ENCODE measurements around the gene MARVELD3. TPM values are rescaled to one million over a fixed set of nuclear protein-coding genes. Genes with fewer than 3 reads are reported as not detected.
"Not testable (repeated sequence)": the region's sequence is repeated elsewhere in the genome, so short reads cannot be mapped to it uniquely, and the experiment has no call there.

MARVELD3 gene
- total RNA-seq, 3 donors from 2014 or later = 46.9 to 108 (median 85.8) TPM

- intact Hi-C loops (cut with DNase I, micrococcal nuclease) = no loop called here
- Histone ChIP-seq H3K9me3 (no peaks in the 10 kb centered on the region), H3K4me1 (ENCODE audit: low read depth) (no peaks in the 10 kb centered on the region), H3K4me3 (no peak overlapping the region), H3K36me3 (ENCODE audit: low read depth) (no peaks in the 10 kb centered on the region)
- TF ChIP-seq, protein P1, sequence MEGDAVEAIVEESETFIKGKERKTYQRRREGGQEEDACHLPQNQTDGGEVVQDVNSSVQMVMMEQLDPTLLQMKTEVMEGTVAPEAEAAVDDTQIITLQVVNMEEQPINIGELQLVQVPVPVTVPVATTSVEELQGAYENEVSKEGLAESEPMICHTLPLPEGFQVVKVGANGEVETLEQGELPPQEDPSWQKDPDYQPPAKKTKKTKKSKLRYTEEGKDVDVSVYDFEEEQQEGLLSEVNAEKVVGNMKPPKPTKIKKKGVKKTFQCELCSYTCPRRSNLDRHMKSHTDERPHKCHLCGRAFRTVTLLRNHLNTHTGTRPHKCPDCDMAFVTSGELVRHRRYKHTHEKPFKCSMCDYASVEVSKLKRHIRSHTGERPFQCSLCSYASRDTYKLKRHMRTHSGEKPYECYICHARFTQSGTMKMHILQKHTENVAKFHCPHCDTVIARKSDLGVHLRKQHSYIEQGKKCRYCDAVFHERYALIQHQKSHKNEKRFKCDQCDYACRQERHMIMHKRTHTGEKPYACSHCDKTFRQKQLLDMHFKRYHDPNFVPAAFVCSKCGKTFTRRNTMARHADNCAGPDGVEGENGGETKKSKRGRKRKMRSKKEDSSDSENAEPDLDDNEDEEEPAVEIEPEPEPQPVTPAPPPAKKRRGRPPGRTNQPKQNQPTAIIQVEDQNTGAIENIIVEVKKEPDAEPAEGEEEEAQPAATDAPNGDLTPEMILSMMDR (IDR thresholded peaks at IDR 0.05) = no peak
- ATAC-seq (no peak), DNase-seq (no peak)
Measured at GRCh38 chr16:71600822-71601221, 25.2 kb upstream of the MARVELD3 start.

DNA sequence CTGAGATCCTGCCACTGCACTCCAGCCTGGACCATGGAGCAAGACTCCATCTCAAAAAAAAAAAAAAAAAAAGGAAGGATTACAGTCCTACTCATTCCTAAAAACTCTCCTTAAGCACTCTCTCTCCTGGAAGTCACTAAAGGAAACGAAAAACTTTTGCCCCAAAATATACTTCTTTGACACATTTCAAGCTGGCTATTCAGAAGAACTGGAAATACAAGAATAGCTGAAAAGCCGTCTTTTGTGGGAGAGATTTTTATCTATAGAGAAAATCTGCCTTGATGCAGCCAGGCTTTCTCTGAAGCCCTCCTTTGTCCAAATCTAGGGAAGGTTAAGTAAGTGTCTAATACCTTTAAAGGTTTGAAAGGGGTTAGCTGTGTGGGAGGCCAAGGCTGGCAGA is 16.9 kb upstream of the MARVELD3 start:
- Histone ChIP-seq H3K9me3 (no peaks in the 10 kb centered on the region), H3K36me3 (ENCODE audit: low read depth) (no peaks in the 10 kb centered on the region), H3K4me1 (ENCODE audit: low read depth) (no peaks in the 10 kb centered on the region), H3K4me3 (no peak overlapping the region)
- DNase-seq (no peak), ATAC-seq (no peak)
- TF ChIP-seq, protein P1 (IDR thresholded peaks at IDR 0.05) = no peak
- intact Hi-C loops (cut with DNase I, micrococcal nuclease) = no loop called here

GRCh38 chr16:71610447-71610846 is 15.5 kb upstream of the MARVELD3 start:
- no peak for ATAC-seq
- H3K4me1 ChIP-seq (ENCODE audit: low read depth) = no peaks in the 10 kb centered on the region
- TF ChIP-seq, protein P1 (IDR thresholded peaks at IDR 0.05) = no peak
- no peaks in the 10 kb centered on the region for H3K9me3 ChIP-seq
- intact Hi-C loops (cut with DNase I, micrococcal nuclease) = loop anchor here in 1 of 2 donors (5.0 kb wide), 1 partner anchor 198 kb away; no protein-coding TSS in a partner anchor
- no peak overlapping the region for H3K4me3 ChIP-seq
- no peak for DNase-seq
- H3K36me3 ChIP-seq (ENCODE audit: low read depth) = no peaks in the 10 kb centered on the region

DNA sequence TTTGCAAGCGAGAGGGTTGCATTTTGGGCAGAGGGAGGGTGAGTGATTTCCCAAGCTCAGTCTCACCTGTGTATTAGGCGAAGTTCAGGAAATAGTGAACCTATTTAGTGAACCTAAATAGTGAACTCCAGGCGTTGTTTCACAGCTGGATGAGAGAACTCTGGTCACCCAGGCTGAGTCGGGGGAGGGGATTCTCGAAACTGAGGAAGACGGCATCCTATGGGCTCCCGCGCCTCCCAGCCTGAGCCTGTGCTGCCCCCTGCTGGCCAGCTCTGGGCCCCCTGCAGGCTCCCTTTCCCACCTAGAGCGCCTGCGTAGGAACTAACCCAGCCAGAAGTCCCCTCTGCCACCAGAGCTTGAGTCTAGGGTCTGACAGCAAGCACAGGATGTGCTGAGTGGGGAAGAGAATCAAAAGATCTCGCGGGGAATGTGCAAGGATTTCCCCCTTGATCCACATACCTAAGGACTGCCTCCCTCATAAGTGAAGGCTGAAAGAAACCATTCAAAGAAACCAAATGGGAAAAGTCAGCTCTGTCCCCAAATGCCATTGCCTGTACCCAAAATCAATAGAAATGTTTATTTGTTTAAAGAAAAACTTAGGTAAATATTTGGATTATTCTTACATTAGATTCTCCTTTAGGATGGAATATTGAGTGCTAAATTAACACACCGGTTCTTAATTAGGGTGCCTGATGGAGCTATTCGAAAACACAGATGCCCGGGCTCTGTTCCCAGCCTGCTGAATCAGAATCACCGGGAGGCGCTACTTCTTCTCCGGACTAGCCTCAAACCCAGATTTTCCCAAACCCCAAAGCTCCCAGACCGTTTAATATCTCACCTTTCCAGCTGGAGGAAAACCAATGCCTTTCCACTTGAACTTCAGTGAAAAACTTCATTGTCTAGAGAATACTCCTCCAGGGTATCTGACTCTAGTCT is 14.8 kb upstream of the MARVELD3 start:
- Histone ChIP-seq H3K36me3 (ENCODE audit: low read depth) (no peaks in the 10 kb centered on the region), H3K4me1 (ENCODE audit: low read depth) (no peaks in the 10 kb centered on the region), H3K4me3 (no peak overlapping the region), H3K9me3 (no peaks in the 10 kb centered on the region)
- intact Hi-C loops (cut with DNase I, micrococcal nuclease) = loop anchor here in 1 of 2 donors (5.0 kb wide), 1 partner anchor 199 kb away; no protein-coding TSS in a partner anchor
- peak; percentile 98 for ATAC-seq
- TF ChIP-seq, protein P1 (IDR thresholded peaks at IDR 0.05) = peak; percentile 92
- DNase-seq = peak; percentile 71 to 86 (median 85)

DNA sequence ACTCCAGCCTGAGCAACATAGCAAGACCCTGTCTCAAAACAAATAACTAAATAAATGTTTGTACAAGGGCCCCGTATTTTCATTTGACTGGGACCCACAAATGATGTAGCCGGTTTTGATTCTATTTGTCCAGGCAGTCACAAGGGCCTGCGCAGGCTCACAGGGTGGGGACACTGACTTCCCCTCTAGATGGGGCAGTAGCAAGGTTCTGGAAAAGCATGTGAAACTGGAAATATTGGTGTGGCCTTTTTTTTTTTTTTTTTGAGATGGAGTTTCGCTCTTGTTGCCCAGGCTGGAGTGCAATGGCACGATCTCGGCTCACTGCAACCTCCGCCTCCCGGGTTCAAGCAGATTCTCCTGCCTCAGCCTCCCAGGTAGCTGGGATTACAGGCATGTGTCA is 11.0 kb upstream of the MARVELD3 start:
- not testable (repeated sequence) for H3K9me3 ChIP-seq; DNase-seq; H3K4me1 ChIP-seq (ENCODE audit: low read depth); H3K36me3 ChIP-seq (ENCODE audit: low read depth); H3K4me3 ChIP-seq; ATAC-seq
- intact Hi-C loops (cut with DNase I, micrococcal nuclease) = loop anchor here in 1 of 2 donors (5.0 kb wide), 1 partner anchor 203 kb away; no protein-coding TSS in a partner anchor

DNA sequence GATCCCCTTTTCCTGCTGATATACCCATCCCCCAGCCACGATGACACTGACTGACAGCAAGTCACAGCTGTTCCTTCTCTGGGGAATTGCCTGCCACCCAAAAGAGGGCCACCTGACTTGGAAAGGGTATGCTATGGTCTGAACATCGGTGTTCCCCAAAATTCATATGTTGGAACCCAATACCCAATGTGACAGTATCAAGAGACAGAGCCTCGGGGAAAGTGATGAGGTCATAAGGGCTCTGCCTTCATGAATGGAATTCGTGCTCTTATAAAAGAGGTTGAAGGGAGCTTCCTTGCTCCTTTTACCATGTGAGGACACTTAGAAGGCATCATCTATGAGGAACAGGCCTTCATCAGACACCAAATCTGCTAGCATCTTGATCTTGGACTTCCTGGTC is 7.6 kb upstream of the MARVELD3 start:
- no peak for DNase-seq
- TF ChIP-seq, protein P1 (IDR thresholded peaks at IDR 0.05) = no peak

More for the DNA sequence above, 7.6 kb upstream of the MARVELD3 start:
- Histone ChIP-seq H3K9me3 (no peaks in the 10 kb centered on the region), H3K4me1 (ENCODE audit: low read depth) (no peaks in the 10 kb centered on the region), H3K4me3 (no peak overlapping the region), H3K36me3 (ENCODE audit: low read depth) (no peaks in the 10 kb centered on the region)
- ATAC-seq = no peak
- intact Hi-C loops (cut with DNase I, micrococcal nuclease) = no loop called here
